HG02588 (cell line): ENCODE results near the gene KLHL29.

Experiments
- ATAC-seq: cut with Tn5 transposase; IDR thresholded peaks from one replicate; pipeline ENCODE4 v1.9.1; 2021; ENCODE audit warnings: mild to moderate bottlenecking, moderate library complexity; ENCODE audit not compliant: unreplicated experiment

The KLHL29 gene

DNA sequence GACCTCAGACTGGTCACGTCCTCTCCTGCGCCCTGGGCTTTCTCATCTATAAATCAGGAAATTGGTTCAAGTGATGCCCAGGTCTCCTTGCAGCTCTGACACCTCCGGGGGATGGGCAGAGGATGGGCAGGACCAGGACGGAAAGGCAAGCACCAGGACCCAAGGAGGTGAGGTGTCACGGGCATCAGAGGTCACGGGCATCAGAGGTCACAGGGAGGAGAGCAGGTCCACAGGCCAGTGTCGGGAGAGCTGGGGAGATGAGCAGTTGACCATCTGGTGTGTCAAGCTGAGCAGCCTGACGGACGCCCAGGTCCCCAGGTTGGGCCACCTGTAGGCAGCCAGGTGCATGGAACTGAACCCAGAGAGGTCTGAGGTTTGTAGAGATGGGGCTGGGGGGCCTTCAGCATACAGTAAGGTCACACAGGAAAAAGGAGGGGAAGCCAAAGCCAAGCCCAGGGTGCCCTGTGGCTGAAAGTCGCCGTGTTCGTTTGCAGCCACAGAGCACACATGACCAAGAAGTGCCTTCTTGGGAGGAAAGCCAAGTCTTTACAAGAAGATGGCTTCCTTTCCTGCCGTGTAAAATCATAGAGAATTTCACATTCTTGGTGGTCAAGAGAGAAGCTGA lies 301.5 kb downstream of the KLHL29 start:
- no peak for ATAC-seq

- no peak for ATAC-seq
Measured at GRCh38 chr2:23687214-23687613, 302.2 kb downstream of the KLHL29 start.

- ATAC-seq, result no peak
Measured at GRCh38 chr2:23687713-23688112, 302.7 kb downstream of the KLHL29 start.

DNA sequence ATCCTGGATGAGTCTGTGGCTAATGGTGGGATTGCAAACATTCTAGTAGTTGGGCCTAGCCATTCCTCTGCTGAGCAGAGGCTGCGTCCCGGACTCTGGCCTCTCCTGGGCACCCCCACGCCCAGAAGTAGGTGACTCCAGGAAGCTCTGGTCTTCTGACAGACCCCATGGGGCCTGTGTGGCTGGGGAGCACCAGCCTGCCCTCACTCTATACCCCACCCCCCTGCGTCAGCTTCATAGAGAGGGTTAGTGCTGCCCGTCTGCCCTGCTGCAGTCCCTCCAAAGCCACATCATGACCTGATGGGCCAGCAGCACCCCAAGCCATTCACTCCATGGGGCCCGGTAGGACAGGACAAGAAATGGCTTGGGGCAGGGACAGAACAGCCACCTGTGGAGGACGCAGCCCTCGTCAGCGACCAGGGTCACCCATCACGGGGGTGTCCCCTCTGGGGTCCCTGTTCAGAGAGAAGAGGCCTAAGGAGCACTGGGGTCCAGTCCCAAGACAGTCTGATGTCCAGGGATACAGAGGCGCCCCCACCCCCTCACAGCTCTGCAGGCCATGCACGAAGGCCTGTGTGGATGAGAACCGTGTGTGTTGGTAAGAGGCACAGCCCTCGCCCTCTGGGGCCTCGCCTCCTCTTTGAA lies 303.6 kb downstream of the KLHL29 start:
- ATAC-seq, result no peak

DNA sequence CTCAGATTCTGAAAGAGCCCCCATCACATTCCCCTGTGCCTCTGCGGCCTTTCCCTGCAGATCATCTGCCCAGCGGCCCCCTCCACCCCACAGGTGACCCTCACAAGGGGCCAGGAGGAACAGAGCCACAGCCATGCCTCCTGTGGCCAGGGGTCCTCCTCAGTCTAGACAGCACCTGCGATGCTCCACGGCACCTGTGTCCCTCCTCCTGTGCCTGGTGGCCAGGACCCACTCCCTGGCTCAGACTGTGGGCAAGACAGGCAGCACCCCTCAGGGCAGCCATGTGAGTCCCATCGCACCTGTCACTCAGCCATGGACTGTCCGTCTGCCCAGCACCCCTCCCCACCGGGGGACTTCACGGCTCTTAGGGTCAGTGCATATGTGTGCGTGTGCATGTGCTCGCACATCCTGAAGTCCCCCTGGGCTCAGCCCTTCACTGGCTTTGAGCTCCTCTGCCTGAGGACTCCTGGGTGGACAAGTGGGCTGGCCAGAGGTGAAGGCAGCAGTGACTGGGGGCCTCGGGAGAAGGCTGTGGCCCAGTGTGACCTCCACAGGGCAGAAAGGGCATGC lies 304.2 kb downstream of the KLHL29 start:
- no peak for ATAC-seq

DNA sequence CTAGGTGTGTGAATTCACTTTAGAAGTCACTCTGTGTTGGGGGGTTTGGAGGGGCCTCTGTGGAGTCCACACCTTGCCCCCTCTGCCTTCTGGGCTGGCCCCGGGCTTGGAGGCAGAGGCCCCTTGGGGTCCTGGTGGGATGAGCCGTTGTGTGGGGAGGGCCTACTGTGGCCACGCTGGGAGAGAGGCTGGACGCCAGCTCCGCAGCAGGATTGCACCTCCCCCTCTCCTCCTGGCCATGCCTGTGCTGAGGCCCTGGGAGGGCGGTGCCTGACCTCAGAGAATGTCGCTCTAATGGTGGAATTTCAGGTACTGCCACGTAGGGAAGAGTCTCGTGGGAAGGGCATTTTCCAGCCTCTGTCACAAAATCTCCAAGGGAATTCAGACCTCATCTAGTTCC lies 304.9 kb downstream of the KLHL29 start:
- no peak for ATAC-seq

DNA sequence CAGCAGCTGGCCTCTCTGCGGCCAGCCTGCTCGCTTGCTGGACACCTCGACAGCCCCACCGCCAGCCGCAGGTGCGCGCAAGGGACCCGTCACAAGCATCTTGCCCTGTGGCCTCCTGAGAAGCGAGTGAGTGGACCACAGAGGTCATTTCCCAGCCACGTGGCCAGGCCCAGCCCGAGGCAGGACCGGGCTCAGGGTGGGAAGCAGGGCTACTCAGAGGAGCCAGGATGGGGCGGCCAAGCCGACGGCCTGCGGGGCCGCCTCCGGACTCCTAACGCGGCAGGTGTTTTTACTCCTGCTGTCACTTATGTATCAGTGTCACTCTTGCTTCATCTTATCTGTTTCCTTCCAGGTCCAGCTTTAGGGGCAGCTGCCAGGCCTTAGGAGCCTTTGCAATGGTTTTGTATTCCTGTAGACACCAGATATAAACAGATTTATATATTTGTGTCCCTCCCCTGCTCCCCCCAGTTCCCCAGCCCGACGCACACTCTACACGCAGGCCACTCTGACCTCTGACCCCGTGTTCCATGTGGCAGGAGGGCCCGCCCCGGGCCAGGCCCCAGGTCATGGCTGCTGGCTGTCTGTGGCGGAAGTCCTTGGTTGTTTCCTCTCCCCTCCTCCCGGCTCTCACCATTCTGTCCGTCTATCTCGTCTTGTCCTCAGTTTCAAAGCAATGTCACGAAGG lies 305.6 kb downstream of the KLHL29 start:
- no peak for ATAC-seq

DNA sequence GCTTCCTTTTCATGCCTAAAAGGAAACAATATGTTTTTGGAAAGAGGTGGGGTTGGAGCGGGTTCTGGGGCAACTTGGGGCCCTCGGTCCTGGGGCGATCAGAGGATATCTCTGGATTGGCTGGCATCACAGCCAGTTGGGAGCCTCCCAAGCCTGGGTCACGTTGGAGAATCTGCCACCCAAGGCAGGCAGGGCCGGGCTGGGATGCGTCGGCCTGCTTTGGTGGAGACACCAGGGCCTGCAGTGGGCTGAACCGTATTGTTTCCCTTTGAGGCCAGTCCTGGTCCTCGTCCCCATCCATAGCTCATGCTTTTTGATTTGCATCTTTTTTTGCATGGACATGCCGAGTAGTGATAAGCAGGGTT lies 306.1 kb downstream of the KLHL29 start:
- no peak for ATAC-seq

DNA sequence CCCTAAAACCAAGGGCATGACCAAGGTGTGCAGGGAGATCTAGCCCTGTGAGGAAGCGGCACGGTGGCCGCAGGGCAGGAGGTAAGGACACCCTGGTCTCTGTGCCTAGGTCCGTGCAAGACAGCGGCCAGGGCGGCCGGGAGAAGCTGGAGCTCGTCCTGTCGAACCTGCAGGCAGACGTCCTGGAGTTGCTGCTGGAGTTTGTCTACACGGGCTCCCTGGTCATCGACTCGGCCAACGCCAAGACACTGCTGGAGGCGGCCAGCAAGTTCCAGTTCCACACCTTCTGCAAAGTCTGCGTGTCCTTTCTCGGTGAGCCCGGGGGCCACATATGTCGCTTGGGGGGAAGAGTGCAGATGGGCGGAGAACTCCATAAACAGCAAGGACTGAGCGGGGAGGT lies 306.6 kb downstream of the KLHL29 start:
- no peak for ATAC-seq

DNA sequence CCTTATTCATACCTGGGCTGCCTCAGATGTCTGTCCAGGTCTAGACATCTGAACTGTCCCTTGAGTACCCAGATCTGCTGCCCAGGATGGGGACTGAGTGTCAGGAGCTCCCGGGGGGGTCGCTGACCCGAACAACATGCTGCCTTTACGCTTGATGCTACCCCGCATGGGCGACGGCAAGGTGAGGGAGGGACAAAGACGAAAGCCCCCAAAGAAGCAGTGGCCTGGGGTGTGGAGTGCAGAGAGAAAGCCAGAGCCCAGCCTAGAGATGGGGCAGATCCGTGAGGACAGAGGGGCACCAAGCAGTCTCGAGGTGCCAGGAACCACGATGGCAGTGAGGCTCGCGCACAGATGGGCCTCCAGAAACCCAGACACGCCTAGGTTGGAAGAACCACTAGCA lies 307.3 kb downstream of the KLHL29 start:
- ATAC-seq, result no peak

DNA sequence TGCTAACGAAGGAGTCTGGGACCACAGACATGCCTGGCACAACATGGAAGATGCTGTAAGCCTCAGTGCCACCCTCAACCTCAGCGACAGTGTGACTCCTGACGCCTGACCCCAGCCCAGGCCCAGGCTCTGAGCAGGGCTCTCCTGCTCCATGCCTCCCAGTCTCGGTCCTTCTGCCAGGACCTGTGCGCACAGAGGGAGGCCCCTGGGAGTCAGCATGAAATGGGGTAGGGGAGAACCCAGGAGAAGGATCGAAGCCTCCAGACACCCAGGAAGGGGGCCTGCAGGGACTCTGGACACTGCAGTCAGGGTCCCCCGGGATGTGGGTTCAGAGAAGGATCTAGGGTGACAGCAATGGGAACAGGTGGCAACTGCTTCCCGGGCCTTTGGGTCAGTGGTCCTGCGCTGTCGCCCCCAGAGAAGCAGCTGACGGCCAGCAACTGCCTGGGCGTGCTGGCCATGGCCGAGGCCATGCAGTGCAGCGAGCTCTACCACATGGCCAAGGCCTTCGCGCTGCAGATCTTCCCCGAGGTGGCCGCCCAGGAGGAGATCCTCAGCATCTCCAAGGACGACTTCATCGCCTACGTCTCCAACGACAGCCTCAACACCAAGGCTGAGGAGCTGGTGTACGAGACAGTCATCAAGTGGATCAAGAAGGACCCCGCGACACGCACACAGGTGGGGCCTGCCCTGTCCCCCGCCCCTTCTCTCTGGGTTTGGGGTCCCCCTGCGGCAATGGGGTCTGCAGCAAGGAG lies 308.0 kb downstream of the KLHL29 start:
- ATAC-seq, result no peak

GRCh38 chr2:23693606-23693951 lies 308.6 kb downstream of the KLHL29 start:
- no peak for ATAC-seq

DNA sequence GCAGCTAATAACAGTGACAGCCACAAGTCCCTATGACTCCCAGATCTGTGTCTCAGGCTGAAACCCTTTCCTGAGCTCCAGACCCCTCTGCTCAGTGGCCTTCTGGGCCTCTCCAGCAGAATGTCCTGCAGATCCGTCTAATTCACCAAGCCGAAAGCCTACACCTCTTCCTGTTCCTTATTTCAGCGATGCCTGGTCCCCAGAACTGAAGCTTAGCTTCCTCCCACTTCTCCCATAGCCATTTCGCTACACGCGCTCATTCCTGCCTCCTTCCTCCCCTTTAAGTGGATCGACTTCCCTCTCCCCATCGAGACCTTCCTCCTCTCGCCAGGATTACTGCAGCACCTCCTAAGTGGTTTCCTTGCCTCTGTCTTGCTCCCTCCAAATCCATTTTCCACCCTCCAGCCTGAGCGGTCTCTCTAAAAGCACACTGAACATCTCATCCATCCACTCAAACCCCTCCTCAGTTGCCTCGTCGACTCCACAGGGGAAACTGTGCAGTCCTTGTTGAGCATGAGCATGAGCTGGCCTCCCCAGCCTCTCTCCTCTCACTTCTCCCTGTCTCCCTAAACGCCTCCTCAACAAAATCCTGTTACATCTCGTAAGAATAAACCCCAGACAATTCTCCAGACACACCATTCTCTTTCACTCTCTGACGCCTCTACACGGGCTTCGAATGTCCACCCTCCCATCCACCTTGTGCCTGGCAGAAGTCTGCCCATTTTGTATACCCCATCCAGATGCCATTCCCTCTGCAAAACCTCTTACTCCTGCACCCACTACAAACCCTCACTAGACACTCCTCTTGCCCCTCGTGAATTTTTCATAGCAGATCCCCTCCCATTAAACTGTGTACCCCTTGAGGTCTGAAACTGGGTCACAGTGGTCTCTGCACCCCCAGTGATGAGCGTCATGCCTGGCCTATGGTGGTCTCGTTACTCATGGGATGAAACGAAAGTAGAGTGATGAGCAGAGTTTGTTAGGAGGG lies 309.4 kb downstream of the KLHL29 start:
- no peak for ATAC-seq

DNA sequence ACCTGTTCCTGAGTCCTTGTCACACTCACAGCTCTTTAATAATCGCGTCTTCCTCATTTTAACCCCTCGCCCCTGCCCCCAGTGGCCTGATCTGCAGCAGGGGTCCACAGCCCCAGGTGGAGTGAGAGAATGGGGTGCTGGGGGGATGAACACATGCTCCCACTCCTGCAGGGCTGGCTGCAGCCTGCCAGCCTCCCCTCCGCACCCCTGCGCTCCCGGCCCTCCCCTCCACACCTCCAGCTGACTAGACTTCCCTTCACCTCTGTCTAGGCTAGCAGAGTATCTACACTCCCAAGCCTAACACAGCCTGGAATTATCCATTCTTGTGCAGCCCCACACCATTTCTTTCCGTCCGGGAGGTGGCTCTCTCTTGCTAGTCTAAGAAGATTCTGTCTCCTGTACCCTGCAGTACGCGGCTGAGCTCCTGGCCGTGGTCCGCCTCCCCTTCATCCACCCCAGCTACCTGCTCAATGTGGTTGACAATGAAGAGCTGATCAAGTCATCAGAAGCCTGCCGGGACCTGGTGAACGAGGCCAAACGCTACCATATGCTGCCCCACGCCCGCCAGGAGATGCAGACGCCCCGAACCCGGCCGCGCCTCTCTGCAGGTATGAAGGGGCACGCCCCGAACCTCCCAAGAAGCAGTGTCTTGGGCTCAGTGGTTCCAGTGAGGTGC lies 310.4 kb downstream of the KLHL29 start:
- no peak for ATAC-seq

GRCh38 chr2:23695890-23696751 lies 311.1 kb downstream of the KLHL29 start:
- no peak for ATAC-seq

- no peak for ATAC-seq
Measured at GRCh38 chr2:23696752-23697045, 311.7 kb downstream of the KLHL29 start.

GRCh38 chr2:23697256-23698075 lies 312.5 kb downstream of the KLHL29 start:
- no peak for ATAC-seq

- ATAC-seq, result no peak
Measured at GRCh38 chr2:23698116-23698693, 313.2 kb downstream of the KLHL29 start.
